ENCODE measurements around the gene CTDSP2. TPM values are rescaled to one million over a fixed set of nuclear protein-coding genes. Genes with fewer than 3 reads are reported as not detected.
A peak's percentile ranks its signal among the peaks of the same experiment; 100 is the strongest.
"Not testable (repeated sequence)": the region's sequence is repeated elsewhere in the genome, so short reads cannot be mapped to it uniquely, and the experiment has no call there.

The CTDSP2 gene
- total RNA-seq, 4 donors from 2014 or later: 151 to 190 (median 170) TPM

DNA sequence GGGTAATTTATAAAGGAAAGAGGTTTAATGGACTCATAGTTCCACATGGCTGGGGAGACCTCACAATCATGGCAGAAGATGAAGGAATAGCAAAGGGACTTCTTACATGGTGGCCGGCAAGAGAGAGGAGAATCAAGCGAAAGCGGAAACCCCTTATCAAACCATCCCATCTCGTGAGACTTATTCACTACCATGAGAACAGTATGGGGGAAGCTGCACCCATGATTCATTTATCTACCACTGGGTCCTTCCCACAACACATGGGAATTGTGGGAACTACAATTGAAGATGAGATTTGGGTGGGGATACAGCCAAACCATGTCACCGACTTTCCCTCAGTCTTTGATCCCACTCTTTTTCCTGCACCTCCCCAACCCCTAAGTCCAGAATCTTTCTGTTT lies 12.6 kb upstream of the CTDSP2 start:
- no peak for TF ChIP-seq POLR2A (IDR thresholded peaks at IDR 0.05)
- TF ChIP-seq, protein P1, sequence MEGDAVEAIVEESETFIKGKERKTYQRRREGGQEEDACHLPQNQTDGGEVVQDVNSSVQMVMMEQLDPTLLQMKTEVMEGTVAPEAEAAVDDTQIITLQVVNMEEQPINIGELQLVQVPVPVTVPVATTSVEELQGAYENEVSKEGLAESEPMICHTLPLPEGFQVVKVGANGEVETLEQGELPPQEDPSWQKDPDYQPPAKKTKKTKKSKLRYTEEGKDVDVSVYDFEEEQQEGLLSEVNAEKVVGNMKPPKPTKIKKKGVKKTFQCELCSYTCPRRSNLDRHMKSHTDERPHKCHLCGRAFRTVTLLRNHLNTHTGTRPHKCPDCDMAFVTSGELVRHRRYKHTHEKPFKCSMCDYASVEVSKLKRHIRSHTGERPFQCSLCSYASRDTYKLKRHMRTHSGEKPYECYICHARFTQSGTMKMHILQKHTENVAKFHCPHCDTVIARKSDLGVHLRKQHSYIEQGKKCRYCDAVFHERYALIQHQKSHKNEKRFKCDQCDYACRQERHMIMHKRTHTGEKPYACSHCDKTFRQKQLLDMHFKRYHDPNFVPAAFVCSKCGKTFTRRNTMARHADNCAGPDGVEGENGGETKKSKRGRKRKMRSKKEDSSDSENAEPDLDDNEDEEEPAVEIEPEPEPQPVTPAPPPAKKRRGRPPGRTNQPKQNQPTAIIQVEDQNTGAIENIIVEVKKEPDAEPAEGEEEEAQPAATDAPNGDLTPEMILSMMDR (IDR thresholded peaks at IDR 0.05): no peak
- TF ChIP-seq POLR2AphosphoS5 (IDR thresholded peaks at IDR 0.05): no peak
- TF ChIP-seq EP300 (IDR thresholded peaks at IDR 0.05): no peak
- no peak overlapping the region for H3K27ac ChIP-seq
- no peaks in the 10 kb centered on the region for H3K27me3 ChIP-seq
- 98% methylated on average over 5 of the region's 5 CpGs for WGBS, 2 donors (ENCODE audit: low coverage in 1 of 2)
- no peaks in the 10 kb centered on the region for H3K36me3 ChIP-seq
- peaks cover 2 to 12% (median 4%) of the 10 kb centered on the region in 3 donors for H3K4me1 ChIP-seq
- no peaks in the 10 kb centered on the region for H3K9me3 ChIP-seq
- ATAC-seq: no peak
- no peak overlapping the region for H3K4me3 ChIP-seq

DNA sequence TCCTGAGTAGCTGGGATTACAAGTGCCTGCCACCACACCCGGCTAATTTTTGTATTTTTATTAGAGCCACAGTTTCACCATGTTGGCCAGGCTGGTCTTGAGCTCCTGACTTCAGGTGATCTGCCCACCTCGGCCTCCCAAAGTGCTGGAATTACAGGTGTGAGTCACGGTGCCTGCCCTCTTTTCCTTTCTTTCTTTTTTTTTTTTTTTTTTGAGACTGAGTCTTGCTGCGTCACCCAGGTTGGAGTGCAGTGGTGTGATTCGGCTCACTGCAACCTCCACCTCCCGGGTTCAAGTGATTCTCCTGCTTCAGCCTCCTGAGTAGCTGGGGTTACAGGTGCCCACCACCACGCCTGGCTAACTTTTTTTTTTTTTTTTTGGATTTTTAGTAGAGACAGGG lies 11.6 kb upstream of the CTDSP2 start:
- not testable (repeated sequence) for H3K9me3 ChIP-seq, H3K4me3 ChIP-seq, H3K4me1 ChIP-seq, H3K27ac ChIP-seq, H3K36me3 ChIP-seq, ATAC-seq, H3K27me3 ChIP-seq
- WGBS, 2 donors (ENCODE audit: low coverage in 1 of 2): 94% methylated on average over 3 of the region's 7 CpGs; no CpG with 5 or more reads in 1 of the 2 donors

DNA sequence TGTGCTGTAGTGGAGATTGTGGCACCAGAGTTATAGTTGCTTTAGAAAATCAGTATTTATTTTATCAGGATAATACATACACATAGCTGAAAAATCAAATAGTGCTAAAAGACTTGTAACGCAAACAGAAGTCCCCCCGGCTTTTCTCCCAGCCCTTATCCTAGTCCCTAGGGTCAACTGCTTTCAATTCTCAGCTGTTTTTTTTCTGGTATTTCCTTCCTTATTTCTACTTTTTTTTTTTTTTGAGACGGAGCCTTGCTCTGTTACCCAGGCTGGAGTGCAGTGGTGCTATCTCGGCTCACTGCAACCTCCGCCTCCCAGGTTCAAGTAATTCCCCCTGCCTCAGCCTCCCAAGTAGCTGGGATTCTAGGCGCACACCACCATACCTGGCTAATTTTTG lies 8.4 kb upstream of the CTDSP2 start:
- Histone ChIP-seq H3K4me1 (peaks cover 0 to 35% (median 16%) of the 10 kb centered on the region in 3 donors), H3K4me3 (no peak overlapping the region), H3K27me3 (no peaks in the 10 kb centered on the region), H3K36me3 (no peaks in the 10 kb centered on the region), H3K27ac (no peak overlapping the region), H3K9me3 (no peaks in the 10 kb centered on the region)
- TF ChIP-seq EP300 (IDR thresholded peaks at IDR 0.05) (no peak), POLR2AphosphoS5 (IDR thresholded peaks at IDR 0.05) (no peak), POLR2A (IDR thresholded peaks at IDR 0.05) (no peak)
- TF ChIP-seq, protein P1 (IDR thresholded peaks at IDR 0.05): no peak
- no peak for ATAC-seq
- 60 to 73% methylated on average over 2 of the region's 6 CpGs for WGBS, 2 donors (ENCODE audit: low coverage in 1 of 2)

DNA sequence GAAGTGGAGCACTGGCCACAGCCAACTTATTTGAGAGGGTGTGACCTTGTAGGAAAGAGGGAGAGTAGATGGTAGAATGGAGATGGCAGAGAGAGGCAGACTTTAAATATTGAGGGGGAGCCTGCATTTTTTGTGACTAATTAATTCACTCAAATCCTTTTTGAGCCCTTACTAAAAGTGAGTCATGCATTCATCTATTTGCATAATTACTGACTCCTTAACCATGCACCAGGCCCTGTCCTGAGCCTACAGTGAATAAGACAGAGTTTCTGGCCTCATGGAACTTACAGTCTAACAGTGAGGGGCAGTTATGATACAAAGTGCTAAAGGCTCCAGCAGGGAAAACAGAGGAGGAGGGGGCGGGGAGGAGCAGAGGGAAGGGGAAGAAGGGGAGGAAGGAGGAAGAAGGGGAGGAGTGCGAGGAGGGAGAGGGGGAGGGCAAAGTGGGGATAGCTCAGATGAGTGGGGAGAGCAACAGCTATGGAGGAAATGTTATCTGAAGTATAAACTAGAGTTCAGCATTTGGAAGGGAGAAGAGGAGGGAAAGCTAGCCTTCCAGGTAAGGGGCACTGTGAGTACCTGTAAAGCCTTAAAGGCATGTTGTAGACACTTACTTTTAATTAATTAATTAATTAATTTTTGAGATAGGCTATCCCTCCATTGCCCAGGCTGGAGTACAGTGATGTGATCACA lies 7.5 kb upstream of the CTDSP2 start:
- H3K27me3 ChIP-seq: no peaks in the 10 kb centered on the region
- no peaks in the 10 kb centered on the region for H3K9me3 ChIP-seq
- ATAC-seq: no peak
- TF ChIP-seq, protein P1 (IDR thresholded peaks at IDR 0.05): no peak
- TF ChIP-seq POLR2A (IDR thresholded peaks at IDR 0.05): no peak
- no peak for TF ChIP-seq EP300 (IDR thresholded peaks at IDR 0.05)
- no peak for TF ChIP-seq POLR2AphosphoS5 (IDR thresholded peaks at IDR 0.05)
- H3K36me3 ChIP-seq: no peaks in the 10 kb centered on the region
- H3K4me1 ChIP-seq: peaks cover 0 to 35% (median 16%) of the 10 kb centered on the region in 3 donors
- peak overlapping the region in 3 of 4 donors; percentile 89 to 93 (median 91) for H3K27ac ChIP-seq
- WGBS, 2 donors (ENCODE audit: low coverage in 1 of 2): no CpG with 5 or more reads among the region's 2 CpGs
- H3K4me3 ChIP-seq: no peak overlapping the region

DNA sequence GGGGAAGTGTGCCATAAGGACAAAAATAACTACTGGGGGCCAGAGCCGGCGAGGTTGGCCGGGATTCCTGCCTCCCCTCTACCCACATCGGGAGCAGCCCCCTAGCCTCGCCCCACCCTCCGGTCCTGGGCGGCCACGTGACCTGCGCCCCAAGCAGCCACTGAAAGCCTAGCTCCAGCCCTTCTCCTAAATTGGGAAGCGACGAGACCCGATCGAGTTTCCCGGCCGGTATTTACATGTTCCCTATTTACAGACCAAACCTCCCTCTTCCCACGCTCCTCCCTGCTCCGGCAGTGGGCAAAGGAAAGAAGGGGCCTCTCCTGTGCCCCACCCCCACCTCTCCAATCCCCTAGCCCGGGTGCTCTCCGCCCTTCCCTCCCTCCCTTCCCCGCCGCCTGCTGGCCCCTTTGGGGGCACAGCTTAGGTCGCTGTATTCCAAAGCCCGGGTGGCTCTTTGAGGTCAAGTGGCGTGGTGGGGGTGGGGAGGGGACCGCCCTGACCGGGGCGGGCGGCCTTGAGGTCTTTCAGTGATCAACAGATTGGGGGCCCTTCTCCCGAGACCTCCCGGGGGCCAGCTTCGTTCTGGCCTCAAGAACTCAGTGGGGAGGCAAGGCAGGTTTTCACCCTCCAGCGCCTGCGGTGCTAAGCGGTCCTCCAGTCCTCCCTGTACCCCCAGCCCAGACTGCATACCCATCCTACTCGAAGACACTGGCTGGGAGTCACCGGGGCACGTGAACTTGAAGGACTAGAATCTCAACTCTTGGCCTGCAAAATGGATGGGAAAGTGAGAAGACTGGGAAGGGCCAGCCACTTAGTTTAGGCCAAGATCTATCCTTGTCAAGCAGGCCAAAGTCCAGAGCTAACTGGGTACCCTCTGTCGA lies 6.3 kb upstream of the CTDSP2 start:
- H3K27me3 ChIP-seq: no peaks in the 10 kb centered on the region
- H3K9me3 ChIP-seq: no peaks in the 10 kb centered on the region
- WGBS, 2 donors (ENCODE audit: low coverage in 1 of 2): 20 to 56% methylated on average over 6 to 10 of the region's 38 CpGs
- H3K27ac ChIP-seq: peak overlapping the region; percentile 39 to 93 (median 90)
- peaks cover 0 to 41% (median 16%) of the 10 kb centered on the region in 3 donors for H3K4me1 ChIP-seq
- H3K36me3 ChIP-seq: no peaks in the 10 kb centered on the region
- TF ChIP-seq POLR2AphosphoS5 (IDR thresholded peaks at IDR 0.05) (peak; percentile 33), EP300 (IDR thresholded peaks at IDR 0.05) (no peak), POLR2A (IDR thresholded peaks at IDR 0.05) (no peak)
- TF ChIP-seq, protein P1 (IDR thresholded peaks at IDR 0.05): peak in 3 of 4 experiments; percentile 32 to 56 (median 40)
- peak; percentile 77 for ATAC-seq
- peak overlapping the region; percentile 18 to 55 for H3K4me3 ChIP-seq

Data from gastroesophageal sphincter (tissue), 4 donors.